Measurements from ENCODE around the gene KCNG1.
"Not testable (repeated sequence)": the region's sequence is repeated elsewhere in the genome, so short reads cannot be mapped to it uniquely, and the experiment has no call there.

KCNG1 gene

GRCh38 chr20:50982363-50982762, 40.5 kb downstream of the KCNG1 start:
- no peak for DNase-seq (ENCODE audit: low read depth)

DNA sequence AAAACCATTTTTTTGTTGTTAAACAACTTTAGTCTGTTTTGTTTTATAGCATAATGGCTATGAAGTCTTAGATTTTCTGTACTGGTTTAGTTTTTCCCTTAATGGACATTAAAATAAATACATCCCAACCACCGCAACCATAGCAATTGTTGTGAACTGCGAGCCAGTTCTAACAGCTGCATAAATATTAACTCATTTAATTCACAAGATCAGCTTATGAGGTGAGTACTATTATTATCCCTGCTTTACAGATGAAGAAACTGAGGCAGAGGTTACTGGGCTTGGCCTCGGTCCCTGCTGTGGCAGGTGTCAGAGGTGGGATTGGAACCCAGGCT, 41.2 kb downstream of the KCNG1 start:
- no peak for DNase-seq (ENCODE audit: low read depth)

GRCh38 chr20:50980851-50981713, 41.8 kb downstream of the KCNG1 start:
- DNase-seq (ENCODE audit: low read depth), result peak; percentile 41

DNA sequence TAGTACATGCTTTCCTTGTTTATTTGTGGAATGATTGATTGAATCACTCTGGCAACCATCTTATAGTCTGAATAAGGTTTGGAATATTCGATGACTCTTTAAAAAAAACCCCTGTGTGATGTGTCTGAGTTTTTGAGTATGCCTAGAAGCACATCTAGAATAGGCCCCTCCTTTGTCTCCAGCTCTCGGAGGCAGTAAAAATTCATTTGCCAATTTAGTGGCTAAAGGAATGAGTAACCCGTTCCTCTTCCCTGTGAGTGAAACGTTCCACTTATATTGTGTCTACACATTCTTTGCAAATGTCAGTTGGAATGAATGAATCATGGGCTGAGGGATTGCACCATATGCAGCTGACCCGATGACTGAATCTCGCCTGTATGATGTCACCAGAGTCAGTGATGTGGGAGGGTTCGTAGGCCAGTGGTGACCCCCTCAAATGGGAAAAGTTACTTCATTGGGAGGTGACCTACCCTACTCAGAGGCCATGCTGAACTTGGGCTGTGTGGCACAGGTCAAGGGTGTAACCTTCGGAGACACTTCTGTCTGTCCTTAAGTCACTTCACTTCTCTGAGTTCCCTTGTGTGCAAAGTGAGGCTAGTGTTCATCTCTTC, 42.7 kb downstream of the KCNG1 start:
- no peak for DNase-seq (ENCODE audit: low read depth)

- not testable (repeated sequence) for DNase-seq (ENCODE audit: low read depth)
Observed at GRCh38 chr20:50978533-50978932, 44.4 kb downstream of the KCNG1 start.

DNA sequence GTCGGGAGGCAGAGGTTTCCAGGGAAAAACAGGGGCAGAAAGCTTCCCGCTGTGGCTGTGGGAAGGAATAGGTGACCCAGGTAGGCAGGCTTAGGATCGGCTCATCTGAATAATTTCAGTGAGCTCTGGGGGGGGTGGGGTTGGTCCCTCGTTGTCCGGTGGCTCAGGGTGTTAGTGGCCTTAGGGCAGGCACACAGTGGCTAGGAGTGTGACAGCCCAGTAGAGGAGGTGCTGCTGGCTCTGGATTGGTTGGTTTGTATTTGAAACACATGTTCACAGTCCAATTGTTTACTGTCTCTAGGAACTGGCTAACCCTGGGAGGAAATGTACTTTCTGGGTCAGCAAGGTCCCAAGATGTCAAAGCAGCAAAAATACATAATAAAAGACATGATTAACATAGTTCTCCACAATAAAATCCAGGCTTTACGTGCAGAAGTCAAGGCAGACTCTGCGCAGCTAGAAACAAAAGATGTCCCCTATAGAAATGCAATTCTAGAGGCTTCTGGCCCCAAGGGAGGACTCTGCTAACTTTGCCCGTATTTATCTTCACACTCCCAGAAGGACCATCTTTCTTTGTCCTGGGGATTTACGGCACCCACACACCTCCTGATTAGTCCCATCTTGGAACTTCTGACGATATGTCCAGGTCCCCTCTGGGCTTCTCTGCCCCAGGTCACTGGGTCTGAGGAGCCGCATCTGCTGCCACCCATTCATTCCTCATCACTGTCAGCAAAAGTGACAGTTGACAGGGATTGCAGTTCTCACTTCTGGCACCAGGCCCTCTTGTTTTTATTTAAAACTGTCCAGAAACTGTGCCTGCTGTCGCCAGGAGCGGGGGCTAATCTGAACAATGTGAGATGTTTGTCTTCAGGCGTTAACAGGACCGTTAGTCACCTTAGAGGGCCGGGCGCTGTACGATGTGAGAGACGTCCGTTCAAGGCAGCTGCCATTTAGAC, 45.6 kb downstream of the KCNG1 start:
- DNase-seq (ENCODE audit: low read depth), result no peak

DNA sequence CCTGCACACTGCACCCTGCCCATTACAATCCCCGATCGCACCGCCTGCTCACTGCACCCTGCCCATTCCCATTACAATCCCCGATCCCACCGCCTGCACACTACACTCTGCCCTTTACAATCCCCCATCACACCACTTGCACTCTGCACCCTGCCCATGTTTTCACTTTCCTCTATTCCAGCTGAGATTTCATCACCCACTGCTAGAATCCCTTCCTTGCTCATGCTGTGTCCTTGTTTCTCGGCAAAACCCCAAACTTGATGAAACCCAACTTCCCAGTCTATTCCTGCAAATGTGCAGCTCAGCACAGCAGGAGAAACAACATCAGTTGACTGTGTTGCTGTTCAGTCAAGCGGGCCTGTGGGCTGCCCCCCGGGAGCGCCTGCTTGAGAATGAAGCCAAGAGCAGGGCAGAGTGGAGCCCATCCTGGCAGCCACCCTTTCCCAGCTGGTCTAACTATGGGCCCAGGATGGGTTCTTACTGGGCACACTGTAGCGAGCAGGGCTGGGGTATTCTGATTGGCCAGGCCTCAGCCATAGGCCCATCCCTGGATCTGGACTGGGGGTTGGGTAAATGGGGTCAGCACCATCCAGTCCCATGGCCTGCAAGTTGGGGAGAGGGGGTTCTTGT, 47.1 kb downstream of the KCNG1 start:
- no peak for DNase-seq (ENCODE audit: low read depth)

DNA sequence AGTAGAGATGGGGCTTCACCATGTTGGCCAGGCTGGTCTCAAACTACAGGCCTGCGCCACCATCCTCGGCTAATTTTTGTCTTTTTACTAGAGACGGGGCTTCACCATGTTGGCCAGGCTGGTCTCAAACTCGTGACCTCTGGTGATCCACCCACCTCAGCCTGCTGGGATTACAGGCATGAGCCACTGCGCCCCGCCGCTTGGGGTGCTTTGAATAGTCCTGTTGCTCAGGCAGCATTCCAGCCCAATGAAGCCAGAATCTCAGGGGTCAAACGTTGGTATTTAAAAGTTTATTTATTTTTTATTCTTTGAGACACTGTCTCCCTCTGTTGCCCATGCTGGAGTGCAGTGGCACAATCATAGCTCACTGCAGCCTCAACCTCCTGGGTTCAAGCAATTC, 53.0 kb downstream of the KCNG1 start:
- DNase-seq (ENCODE audit: low read depth), result no peak

DNA sequence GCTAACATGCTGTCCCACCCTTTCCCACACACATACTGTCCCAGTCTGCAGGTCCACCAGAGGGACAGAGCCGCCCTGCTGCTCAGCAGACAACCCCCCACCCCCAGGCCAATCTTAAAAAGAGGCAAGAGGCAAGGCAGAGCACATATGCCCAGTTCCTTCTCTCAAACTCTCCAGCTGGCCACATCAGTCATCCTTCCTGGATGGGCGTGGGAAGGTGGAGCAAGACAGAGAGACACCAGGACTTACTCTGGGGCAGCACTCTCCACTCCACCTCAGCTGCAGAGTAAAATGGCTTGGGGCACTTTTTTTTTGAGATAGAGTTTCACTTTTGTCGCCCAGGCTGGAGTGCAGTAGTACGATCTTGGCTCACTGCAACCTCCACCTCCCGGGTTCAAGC, 53.5 kb downstream of the KCNG1 start:
- DNase-seq (ENCODE audit: low read depth), result no peak

DNA sequence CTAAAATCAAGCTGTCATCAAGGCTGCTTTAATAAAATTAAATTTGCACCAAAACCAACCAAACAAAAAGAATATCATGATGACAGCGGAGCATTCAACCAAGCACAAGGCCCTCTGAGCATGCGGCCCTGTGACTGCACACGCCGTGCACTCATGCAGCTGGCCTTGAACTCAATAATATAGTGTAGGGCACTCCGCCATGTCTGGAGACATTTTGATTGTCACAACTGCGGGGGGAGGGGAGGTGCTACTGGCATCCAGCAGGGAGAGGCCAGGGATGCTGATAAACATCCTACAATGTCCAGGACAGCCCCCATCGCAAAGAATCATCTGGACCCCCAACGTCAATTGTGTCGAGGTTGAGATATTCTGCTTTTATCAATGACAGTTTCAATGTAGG, 54.6 kb downstream of the KCNG1 start:
- no peak for DNase-seq (ENCODE audit: low read depth)

- no peak for DNase-seq (ENCODE audit: low read depth)
Observed at GRCh38 chr20:50967586-50967985, 55.3 kb downstream of the KCNG1 start.

DNA sequence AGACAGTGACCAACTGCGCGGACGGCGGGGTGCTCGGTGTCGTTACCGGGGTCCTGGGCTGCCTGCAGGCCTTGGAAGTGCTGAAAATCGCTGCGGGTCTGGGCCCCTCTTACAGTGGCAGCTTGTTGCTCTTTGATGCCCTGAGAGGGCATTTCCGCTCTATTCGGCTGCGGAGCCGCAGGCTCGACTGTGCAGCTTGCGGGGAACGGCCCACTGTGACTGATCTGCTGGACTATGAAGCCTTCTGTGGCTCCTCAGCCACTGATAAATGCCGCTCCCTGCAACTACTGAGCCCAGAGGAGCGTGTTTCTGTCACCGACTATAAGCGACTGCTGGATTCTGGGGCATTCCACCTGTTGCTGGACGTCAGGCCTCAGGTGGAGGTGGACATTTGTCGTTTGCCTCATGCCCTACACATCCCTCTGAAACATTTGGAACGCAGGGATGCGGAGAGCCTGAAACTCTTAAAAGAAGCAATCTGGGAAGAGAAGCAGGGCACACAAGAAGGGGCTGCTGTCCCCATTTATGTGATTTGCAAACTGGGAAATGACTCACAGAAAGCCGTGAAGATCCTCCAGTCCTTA, 63.3 kb downstream of the KCNG1 start:
- no peak for DNase-seq (ENCODE audit: low read depth)

DNA sequence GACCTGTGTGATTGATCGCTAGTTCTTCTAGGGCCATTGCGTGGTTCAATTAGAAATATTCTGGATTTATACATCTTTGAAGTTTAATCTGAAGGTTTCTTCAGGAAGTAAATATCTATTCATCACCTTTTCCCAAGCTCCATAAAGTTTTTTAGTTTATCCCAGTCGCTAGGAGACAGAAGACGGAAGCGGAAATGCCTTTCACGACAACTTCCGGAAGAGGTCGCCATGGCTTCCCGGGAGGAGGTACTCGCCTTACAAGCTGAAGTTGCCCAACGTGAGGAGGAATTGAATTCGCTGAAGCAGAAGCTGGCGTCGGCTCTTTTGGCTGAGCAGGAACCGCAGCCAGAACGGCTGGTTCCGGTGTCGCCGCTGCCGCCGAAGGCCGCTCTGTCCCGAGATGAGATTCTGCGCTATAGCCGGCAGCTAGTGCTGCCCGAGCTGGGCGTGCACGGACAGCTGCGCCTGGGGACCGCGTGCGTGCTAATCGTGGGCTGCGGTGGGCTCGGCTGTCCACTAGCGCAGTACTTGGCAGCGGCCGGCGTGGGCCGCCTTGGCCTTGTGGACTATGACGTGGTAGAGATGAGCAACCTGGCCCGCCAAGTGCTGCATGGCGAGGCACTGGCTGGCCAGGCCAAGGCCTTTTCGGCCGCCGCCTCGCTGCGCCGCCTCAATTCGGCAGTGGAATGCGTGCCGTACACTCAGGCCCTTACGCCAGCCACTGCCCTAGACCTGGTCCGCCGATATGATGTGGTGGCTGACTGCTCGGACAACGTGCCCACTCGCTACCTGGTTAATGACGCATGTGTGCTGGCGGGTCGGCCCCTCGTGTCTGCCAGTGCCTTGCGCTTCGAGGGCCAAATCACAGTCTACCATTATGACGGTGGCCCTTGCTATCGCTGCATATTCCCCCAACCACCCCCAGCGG, 64.0 kb downstream of the KCNG1 start, which contains the start of gene MOCS3:
MOCS3 (plus strand) TSS at position 204 of the 928 bp plus-strand sequence; CDS start at position 229, 25 bp downstream.
- DNase-seq (ENCODE audit: low read depth), result peak; percentile 35

- DNase-seq (ENCODE audit: low read depth), result peak; percentile 65
Observed at GRCh38 chr20:50957798-50958614, 64.9 kb downstream of the KCNG1 start, which contains the start of gene DPM1. DPM1 (minus strand) TSS chr20:50958532; CDS start chr20:50958523, 9 bp downstream.

DNA sequence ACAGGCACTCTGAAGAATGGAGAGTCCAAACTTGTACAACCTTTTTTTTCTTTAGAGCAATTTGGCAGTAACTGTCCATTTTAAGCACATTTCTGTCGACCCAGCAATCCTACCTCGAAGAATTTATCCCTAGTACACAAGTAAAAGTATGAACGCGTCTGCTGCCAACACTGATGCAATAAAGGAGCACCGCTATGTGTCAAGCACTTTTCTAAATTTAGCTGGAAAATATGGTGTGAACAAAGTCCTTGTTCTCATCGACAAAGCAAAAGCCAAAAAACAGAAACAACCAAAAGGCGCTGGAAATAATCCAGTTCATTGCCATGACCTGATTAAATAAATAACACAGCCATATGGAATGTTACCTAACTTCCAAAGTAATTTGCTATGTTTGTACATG, 65.6 kb downstream of the KCNG1 start:
- no peak for DNase-seq (ENCODE audit: low read depth)

DNA sequence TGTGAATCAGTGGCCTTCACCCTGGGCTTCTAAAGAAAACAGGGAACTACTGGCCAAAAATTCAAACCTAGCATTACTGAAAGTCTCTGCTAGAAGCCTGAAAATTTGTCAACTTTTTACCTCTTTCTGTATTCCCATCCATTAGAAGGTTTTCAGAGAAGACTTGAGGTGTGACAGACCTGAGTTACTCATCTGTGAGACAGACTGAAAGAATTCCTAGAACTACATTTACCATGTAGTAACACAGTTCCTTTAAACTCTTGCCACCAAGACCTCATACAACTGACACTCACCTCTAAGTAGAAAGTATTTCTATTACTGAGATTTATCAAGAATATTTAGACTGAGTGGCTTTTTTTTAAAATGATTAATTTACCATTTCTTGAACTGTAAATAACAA, 69.1 kb downstream of the KCNG1 start:
- no peak for DNase-seq (ENCODE audit: low read depth)

Data from stimulated activated CD8-positive, alpha-beta memory T cell treated with anti-CD3 and anti-CD28 coated beads, Interleukin-15, amount 100 ng/mL, for 24 hours (primary cell).